Stimulated activated CD8-positive, alpha-beta memory T cell treated with anti-CD3 and anti-CD28 coated beads, Interleukin-12 subunit alpha, Interleukin-12 subunit beta, amount 100 ng/mL, for 4 hours (primary cell): ENCODE data around the gene BRD4.

ENCODE experiments used
- DNase-seq: peaks from one replicate; pipeline ENCODE4 v3.0.0-alpha.2; 2020; ENCODE audit warnings: low read depth

BRD4 gene

GRCh38 chr19:15194938-15195337 is 137.4 kb downstream of the BRD4 start:
- DNase-seq = no peak

GRCh38 chr19:15191982-15192381 is 140.4 kb downstream of the BRD4 start:
- no peak for DNase-seq

GRCh38 chr19:15191514-15191913 is 140.8 kb downstream of the BRD4 start:
- no peak for DNase-seq

GRCh38 chr19:15188851-15189250 is 143.5 kb downstream of the BRD4 start:
- no peak for DNase-seq

- DNase-seq = no peak
Observed at GRCh38 chr19:15187026-15188007, 145.0 kb downstream of the BRD4 start.
